ENCODE results near the gene GLP1R. TPM values are rescaled to one million over a fixed set of nuclear protein-coding genes. Genes with fewer than 3 reads are reported as not detected.

Gene GLP1R
- total and polyA plus RNA-seq, 2 of the 4 experiments (the other 2 are of a cell fraction) = not detected

- H3K4me1 ChIP-seq (ENCODE audit: control insufficient read depth, insufficient read depth, low read length) = no peaks in the 10 kb centered on the region
- WGBS, 2 experiments (ENCODE audit: extremely low coverage in 2 of 2, insufficient read length in 1 of 2) = no CpG with 5 or more reads among the region's 9 CpGs
- H2AK5ac ChIP-seq (ENCODE audit: low read depth, low read length) = no peak overlapping the region
- no peak overlapping the region for H4K8ac ChIP-seq (ENCODE audit: low read depth in 2 of 2, low read length in 2 of 2)
- H4K5ac ChIP-seq (ENCODE audit: low read depth, low read length) = no peak overlapping the region
- H3K9me3 ChIP-seq (ENCODE audit: control insufficient read depth, insufficient read depth, low read length) = no peaks in the 10 kb centered on the region
- H2AK9ac ChIP-seq (replicated peaks; ENCODE audit: low read depth, low read length, poor library complexity) = no peak overlapping the region
- H3K56ac ChIP-seq (ENCODE audit: extremely low read depth, insufficient read depth, low read length) = no peak overlapping the region
- no peak overlapping the region for H3K23ac ChIP-seq (ENCODE audit: low read depth, low read length)
- H3K27me3 ChIP-seq (ENCODE audit: control insufficient read depth, insufficient read depth, low read length) = no peaks in the 10 kb centered on the region; the same call in 1 of the 2 replicates
- no peaks in the 10 kb centered on the region for H3K9me1 ChIP-seq (ENCODE audit: insufficient read depth, low read length)
- TF ChIP-seq CTCF (conservative IDR thresholded peaks at IDR 0.05; ENCODE audit: low read depth, low read length) = no peak
- no peak for TF ChIP-seq SMC3 (IDR thresholded peaks at IDR 0.05; ENCODE audit: low read depth, low read length)
- TF ChIP-seq BHLHE40 (IDR thresholded peaks at IDR 0.05; ENCODE audit: low read depth, low read length) = no peak
- TF ChIP-seq MXI1 (IDR thresholded peaks at IDR 0.05; ENCODE audit: borderline replicate concordance, low read depth, low read length) = no peak
- no peak for TF ChIP-seq FOS (IDR thresholded peaks at IDR 0.05; ENCODE audit: low read depth, low read length)
- TF ChIP-seq RAD21 (IDR thresholded peaks at IDR 0.05; ENCODE audit: low read length) = no peak
- TF ChIP-seq RCOR1 (IDR thresholded peaks at IDR 0.05; ENCODE audit: insufficient replicate concordance, low read length) = no peak
- no peak for TF ChIP-seq RFX5 (IDR thresholded peaks at IDR 0.05; ENCODE audit: low read depth, low read length)
- no peak for TF ChIP-seq USF2 (IDR thresholded peaks at IDR 0.05; ENCODE audit: low read depth, low read length)
- TF ChIP-seq CEBPB (IDR thresholded peaks at IDR 0.05; ENCODE audit: low read depth, low read length) = no peak
- TF ChIP-seq CHD1 (IDR thresholded peaks at IDR 0.05; ENCODE audit: low read depth, low read length) = no peak
- TF ChIP-seq MAZ (IDR thresholded peaks at IDR 0.05; ENCODE audit: borderline replicate concordance, low read depth, low read length) = no peak
- no peak for TF ChIP-seq POLR2A (IDR thresholded peaks at IDR 0.05; ENCODE audit: low read depth, low read length)
- H3K36me3 ChIP-seq (ENCODE audit: control insufficient read depth, insufficient read depth, low read length) = no peaks in the 10 kb centered on the region
- H3K27ac ChIP-seq (ENCODE audit: insufficient read depth, low read length) = no peak overlapping the region
- ATAC-seq (ENCODE audit: low read depth) = no peak
- no peak overlapping the region for H2AFZ ChIP-seq (replicated peaks; ENCODE audit: low read length, poor library complexity)
- no peak overlapping the region for H2BK20ac ChIP-seq (ENCODE audit: low read depth, low read length)
- H3K18ac ChIP-seq (ENCODE audit: low read depth, low read length) = no peak overlapping the region
- no peak overlapping the region for H3K14ac ChIP-seq (replicated peaks; ENCODE audit: low read depth, low read length)
- no peak overlapping the region for H4K91ac ChIP-seq (ENCODE audit: insufficient read depth, low read depth, low read length)
- H2BK5ac ChIP-seq (ENCODE audit: low read depth, low read length, poor library complexity, severe bottlenecking) = no peak overlapping the region
- in situ Hi-C loops (cut with MboI; ENCODE audit: low sequenced_read_pairs) (no loop called here), intact Hi-C loops (cut with micrococcal nuclease) (no loop called here), dilution Hi-C loops (cut with HindIII; ENCODE audit: low sequenced_read_pairs, unreplicated experiment) (no loop called here)
- no TSS peak for BruUV-seq (replicated peaks)
- H2BK120ac ChIP-seq (ENCODE audit: low read depth, low read length) = no peak overlapping the region
- H3K4ac ChIP-seq (ENCODE audit: low read depth, low read length) = no peak overlapping the region
- no peaks in the 10 kb centered on the region for H4K20me1 ChIP-seq (ENCODE audit: insufficient read depth, low read length)
- no peak for DNase-seq
- no peak overlapping the region for H3K9ac ChIP-seq (ENCODE audit: low read depth, low read length)
- CTCF ChIA-PET = no interaction called here
- POLR2A ChIA-PET (ENCODE audit: unreplicated experiment) = no interaction called here
- H3K4me3 ChIP-seq (ENCODE audit: insufficient read depth, low read depth, low read length) = no peak overlapping the region
- H3K79me1 ChIP-seq (ENCODE audit: low read depth in 1 of 2, low read length in 2 of 2) = no peaks in the 10 kb centered on the region
- H3K4me2 ChIP-seq (ENCODE audit: low read depth, low read length) = no peak overlapping the region
- H2BK15ac ChIP-seq (ENCODE audit: low read depth, low read length) = no peak overlapping the region
These were observed 28.3 kb downstream of the GLP1R start for GRCh38 chr6:39076623-39077535.
